HEK293 (cell line): ENCODE results near the gene KCNK3.

Experiments
- CTCF ChIA-PET: fragments of 350-600 bp; formaldehyde crosslinking; extraction: SDS; loops from one replicate; lab custom pipeline; 2021; ENCODE audit warnings: antibody characterized with exemption; lab: Yijun Ruan, JAX
- POLR2A ChIA-PET: fragments of 300-600 bp; formaldehyde crosslinking; extraction: SDS; loops from one replicate; lab custom pipeline; 2020; ENCODE audit warnings: antibody characterized with exemption, inconsistent platforms; lab: Yijun Ruan, JAX
- H3K27ac ChIP-seq: fragments of 200-500 bp; sonication (Bioruptor generic); 2 replicates; pipeline ENCODE4 v1.5.1; 2014; ENCODE audit warnings: low read depth, low read length, control low read depth, inconsistent platforms; ENCODE audit errors: extremely low read depth
- H3K36me3 ChIP-seq, 2 experiments: fragments of 200-500 bp in 1 of 2; sonication (Bioruptor generic) in 1 of 2; 1 replicate in 1 of 2; 2 replicates in 1 of 2; pipeline ENCODE4 v1.5.1; 2014 to 2017; ENCODE audit warnings: inconsistent platforms in 2 of 2, low read length in 2 of 2; ENCODE audit not compliant: control insufficient read depth in 2 of 2, insufficient read depth in 1 of 2
- H3K4me1 ChIP-seq: fragments of 200-500 bp; sonication (Bioruptor generic); 2 replicates; pipeline ENCODE4 v1.5.1; 2014; ENCODE audit warnings: mild to moderate bottlenecking, low read length, inconsistent platforms; ENCODE audit not compliant: control insufficient read depth, insufficient read depth
- H3K4me3 ChIP-seq: 2 replicates; pipeline ENCODE4 v1.5.1; 2011; ENCODE audit warnings: low read depth, mild to moderate bottlenecking, control low read depth, low read length, moderate library complexity
- H3K9me3 ChIP-seq: fragments of 200-500 bp; sonication (Bioruptor generic); 2 replicates; pipeline ENCODE4 v1.5.1; 2014; ENCODE audit warnings: low read depth, low read length, inconsistent platforms; ENCODE audit not compliant: control insufficient read depth, insufficient read depth
- ATF2 ChIP-seq: fragments of 450-650 bp; formaldehyde crosslinking; IDR thresholded peaks from 2 replicates; pipeline ENCODE4 v1.5.1; 2016; ENCODE audit warnings: missing biosample characterization, missing genetic modification characterization, low read depth
- GLIS1 ChIP-seq: fragments of 450-650 bp; formaldehyde crosslinking; IDR thresholded peaks from 2 replicates; pipeline ENCODE4 v1.5.1; 2016; ENCODE audit warnings: missing biosample characterization, missing genetic modification characterization
- MZF1 ChIP-seq: fragments of 450-650 bp; formaldehyde crosslinking; IDR thresholded peaks from 2 replicates; pipeline ENCODE4 v1.5.1; 2017; ENCODE audit warnings: missing biosample characterization, missing genetic modification characterization, borderline replicate concordance
- TRIM28 ChIP-seq: IDR thresholded peaks from 2 replicates; pipeline ENCODE4 v1.6.1; 2011; ENCODE audit warnings: low read length, control low read depth, borderline replicate concordance
- ZBTB17 ChIP-seq: fragments of 450-650 bp; formaldehyde crosslinking; IDR thresholded peaks from 2 replicates; pipeline ENCODE4 v1.5.1; 2016; ENCODE audit warnings: missing biosample characterization, missing genetic modification characterization
- ZBTB7A ChIP-seq: fragments of 450-650 bp; formaldehyde crosslinking; IDR thresholded peaks from 2 replicates; pipeline ENCODE4 v1.5.1; 2016; ENCODE audit warnings: low read depth, missing biosample characterization, missing genetic modification characterization
- ZFP37 ChIP-seq: fragments of 450-650 bp; formaldehyde crosslinking; IDR thresholded peaks from 2 replicates; pipeline ENCODE4 v1.5.1; 2016; ENCODE audit warnings: missing biosample characterization, missing genetic modification characterization
- ZFP41 ChIP-seq: fragments of 450-650 bp; formaldehyde crosslinking; IDR thresholded peaks from 2 replicates; pipeline ENCODE4 v1.5.1; 2016; ENCODE audit warnings: missing biosample characterization, missing genetic modification characterization, borderline replicate concordance
- ZNF433 ChIP-seq: fragments of 450-650 bp; formaldehyde crosslinking; IDR thresholded peaks from 2 replicates; pipeline ENCODE4 v1.5.1; 2016; ENCODE audit warnings: missing biosample characterization, missing genetic modification characterization, low read depth
- ZNF561 ChIP-seq: fragments of 450-650 bp; IDR thresholded peaks from 2 replicates; pipeline ENCODE4 v1.5.1; 2018; ENCODE audit warnings: missing biosample characterization, missing genetic modification characterization, borderline replicate concordance
- ZNF626 ChIP-seq: fragments of 450-650 bp; sonication (Bioruptor Pico); formaldehyde crosslinking; IDR thresholded peaks from 2 replicates; pipeline ENCODE4 v1.5.1; 2018; ENCODE audit warnings: missing biosample characterization, missing genetic modification characterization, inconsistent platforms
- ZNF660 ChIP-seq: fragments of 450-650 bp; IDR thresholded peaks from 2 replicates; pipeline ENCODE4 v1.5.1; 2018; ENCODE audit warnings: missing biosample characterization, mild to moderate bottlenecking, missing genetic modification characterization
- ZNF747 ChIP-seq: fragments of 450-650 bp; formaldehyde crosslinking; IDR thresholded peaks from 2 replicates; pipeline ENCODE4 v1.5.1; 2016; ENCODE audit warnings: missing biosample characterization, missing genetic modification characterization
- ZNF785 ChIP-seq: fragments of 450-650 bp; formaldehyde crosslinking; IDR thresholded peaks from 2 replicates; pipeline ENCODE4 v1.5.1; 2016; ENCODE audit warnings: missing biosample characterization, missing genetic modification characterization
- ZNF792 ChIP-seq: fragments of 450-650 bp; formaldehyde crosslinking; IDR thresholded peaks from 2 replicates; pipeline ENCODE4 v1.5.1; 2016; ENCODE audit warnings: missing biosample characterization, missing genetic modification characterization
- TF ChIP-seq, protein P1 (sequence below): fragments of 450-650 bp; formaldehyde crosslinking; IDR thresholded peaks from 2 replicates; pipeline ENCODE4 v1.5.1; 2017; ENCODE audit warnings: missing biosample characterization, missing genetic modification characterization
- TF ChIP-seq, protein P2 (sequence below): fragments of 450-650 bp; formaldehyde crosslinking; IDR thresholded peaks from 2 replicates; pipeline ENCODE4 v1.5.1; 2016; ENCODE audit warnings: missing biosample characterization, missing genetic modification characterization
- TF ChIP-seq, protein P3 (sequence below): fragments of 450-650 bp; formaldehyde crosslinking; IDR thresholded peaks from 2 replicates; pipeline ENCODE4 v1.5.1; 2017; ENCODE audit warnings: missing biosample characterization, mild to moderate bottlenecking, missing genetic modification characterization, moderate library complexity

Gene KCNK3

GRCh38 chr2:26735097-26735496, 42.6 kb downstream of the KCNK3 start (continued):
- TF ChIP-seq ATF2 (tag by site-specific recombination) (no peak), ZBTB17 (tag by site-specific recombination) (no peak), ZNF747 (tag by site-specific recombination) (no peak), ZNF660 (tag by site-specific recombination) (no peak), ZFP41 (tag by site-specific recombination) (no peak)
- TF ChIP-seq, all 188 proteins: peak for 0

DNA sequence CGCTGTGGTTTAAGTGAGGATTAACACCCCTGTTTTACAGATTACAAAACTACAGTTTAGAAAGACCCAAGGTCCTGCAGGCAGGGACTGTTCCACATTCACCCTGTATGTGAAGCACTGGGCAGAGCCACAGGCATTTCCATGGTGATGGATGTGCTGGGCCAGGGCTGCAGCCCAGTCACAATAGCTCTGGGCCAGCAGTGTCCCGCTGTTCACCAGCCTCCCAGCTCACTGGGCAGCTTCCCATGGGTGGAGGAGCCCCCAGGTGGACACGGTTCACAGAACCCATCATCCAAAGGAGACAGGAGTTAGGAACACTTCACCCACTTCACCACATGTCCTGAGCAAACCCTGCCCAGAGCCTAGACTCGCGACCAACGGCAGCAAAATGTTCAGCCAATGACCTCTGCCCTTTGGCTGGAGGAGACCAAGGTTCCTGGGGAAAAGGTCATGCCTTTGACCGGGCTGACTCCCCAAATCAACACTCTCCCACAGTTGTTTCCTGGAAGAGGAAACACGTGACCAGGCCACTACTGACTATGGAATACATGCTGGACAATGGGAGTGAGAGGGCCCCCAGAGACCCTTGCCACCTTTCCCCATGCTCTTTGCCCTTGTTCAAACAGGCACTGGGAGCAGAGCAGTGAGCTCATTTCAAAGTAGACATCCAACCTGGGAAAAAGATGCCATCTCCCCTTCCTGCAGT, 43.5 kb downstream of the KCNK3 start:
- CTCF ChIA-PET: interaction anchor here (0.7 to 1.5 kb wide), 3 partner anchors 9 to 32 kb away, joined by 3 read pairs; no protein-coding TSS in a partner anchor

More for the DNA sequence above, 43.5 kb downstream of the KCNK3 start:
- no peak overlapping the region for H3K27ac ChIP-seq
- H3K4me1 ChIP-seq: no peaks in the 10 kb centered on the region
- no peaks in the 10 kb centered on the region for H3K9me3 ChIP-seq
- POLR2A ChIA-PET: no interaction called here
- no peaks in the 10 kb centered on the region for H3K36me3 ChIP-seq
- TF ChIP-seq TRIM28: no peak
- TF ChIP-seq, protein P1, sequence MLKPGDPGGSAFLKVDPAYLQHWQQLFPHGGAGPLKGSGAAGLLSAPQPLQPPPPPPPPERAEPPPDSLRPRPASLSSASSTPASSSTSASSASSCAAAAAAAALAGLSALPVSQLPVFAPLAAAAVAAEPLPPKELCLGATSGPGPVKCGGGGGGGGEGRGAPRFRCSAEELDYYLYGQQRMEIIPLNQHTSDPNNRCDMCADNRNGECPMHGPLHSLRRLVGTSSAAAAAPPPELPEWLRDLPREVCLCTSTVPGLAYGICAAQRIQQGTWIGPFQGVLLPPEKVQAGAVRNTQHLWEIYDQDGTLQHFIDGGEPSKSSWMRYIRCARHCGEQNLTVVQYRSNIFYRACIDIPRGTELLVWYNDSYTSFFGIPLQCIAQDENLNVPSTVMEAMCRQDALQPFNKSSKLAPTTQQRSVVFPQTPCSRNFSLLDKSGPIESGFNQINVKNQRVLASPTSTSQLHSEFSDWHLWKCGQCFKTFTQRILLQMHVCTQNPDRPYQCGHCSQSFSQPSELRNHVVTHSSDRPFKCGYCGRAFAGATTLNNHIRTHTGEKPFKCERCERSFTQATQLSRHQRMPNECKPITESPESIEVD: no peak
- TF ChIP-seq ZNF785: no peak
- TF ChIP-seq GLIS1 (tag by site-specific recombination): no peak
- TF ChIP-seq ZNF792 (tag by site-specific recombination): no peak
- no peak for TF ChIP-seq ZNF561 (tag by site-specific recombination)
- TF ChIP-seq, protein P2, sequence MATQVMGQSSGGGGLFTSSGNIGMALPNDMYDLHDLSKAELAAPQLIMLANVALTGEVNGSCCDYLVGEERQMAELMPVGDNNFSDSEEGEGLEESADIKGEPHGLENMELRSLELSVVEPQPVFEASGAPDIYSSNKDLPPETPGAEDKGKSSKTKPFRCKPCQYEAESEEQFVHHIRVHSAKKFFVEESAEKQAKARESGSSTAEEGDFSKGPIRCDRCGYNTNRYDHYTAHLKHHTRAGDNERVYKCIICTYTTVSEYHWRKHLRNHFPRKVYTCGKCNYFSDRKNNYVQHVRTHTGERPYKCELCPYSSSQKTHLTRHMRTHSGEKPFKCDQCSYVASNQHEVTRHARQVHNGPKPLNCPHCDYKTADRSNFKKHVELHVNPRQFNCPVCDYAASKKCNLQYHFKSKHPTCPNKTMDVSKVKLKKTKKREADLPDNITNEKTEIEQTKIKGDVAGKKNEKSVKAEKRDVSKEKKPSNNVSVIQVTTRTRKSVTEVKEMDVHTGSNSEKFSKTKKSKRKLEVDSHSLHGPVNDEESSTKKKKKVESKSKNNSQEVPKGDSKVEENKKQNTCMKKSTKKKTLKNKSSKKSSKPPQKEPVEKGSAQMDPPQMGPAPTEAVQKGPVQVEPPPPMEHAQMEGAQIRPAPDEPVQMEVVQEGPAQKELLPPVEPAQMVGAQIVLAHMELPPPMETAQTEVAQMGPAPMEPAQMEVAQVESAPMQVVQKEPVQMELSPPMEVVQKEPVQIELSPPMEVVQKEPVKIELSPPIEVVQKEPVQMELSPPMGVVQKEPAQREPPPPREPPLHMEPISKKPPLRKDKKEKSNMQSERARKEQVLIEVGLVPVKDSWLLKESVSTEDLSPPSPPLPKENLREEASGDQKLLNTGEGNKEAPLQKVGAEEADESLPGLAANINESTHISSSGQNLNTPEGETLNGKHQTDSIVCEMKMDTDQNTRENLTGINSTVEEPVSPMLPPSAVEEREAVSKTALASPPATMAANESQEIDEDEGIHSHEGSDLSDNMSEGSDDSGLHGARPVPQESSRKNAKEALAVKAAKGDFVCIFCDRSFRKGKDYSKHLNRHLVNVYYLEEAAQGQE (tag by site-specific recombination): no peak
- no peak for TF ChIP-seq ZBTB7A (tag by site-specific recombination)
- TF ChIP-seq ZNF433 (tag by site-specific recombination): no peak
- no peak for TF ChIP-seq ZNF626 (tag by site-specific recombination)
- TF ChIP-seq, protein P3, sequence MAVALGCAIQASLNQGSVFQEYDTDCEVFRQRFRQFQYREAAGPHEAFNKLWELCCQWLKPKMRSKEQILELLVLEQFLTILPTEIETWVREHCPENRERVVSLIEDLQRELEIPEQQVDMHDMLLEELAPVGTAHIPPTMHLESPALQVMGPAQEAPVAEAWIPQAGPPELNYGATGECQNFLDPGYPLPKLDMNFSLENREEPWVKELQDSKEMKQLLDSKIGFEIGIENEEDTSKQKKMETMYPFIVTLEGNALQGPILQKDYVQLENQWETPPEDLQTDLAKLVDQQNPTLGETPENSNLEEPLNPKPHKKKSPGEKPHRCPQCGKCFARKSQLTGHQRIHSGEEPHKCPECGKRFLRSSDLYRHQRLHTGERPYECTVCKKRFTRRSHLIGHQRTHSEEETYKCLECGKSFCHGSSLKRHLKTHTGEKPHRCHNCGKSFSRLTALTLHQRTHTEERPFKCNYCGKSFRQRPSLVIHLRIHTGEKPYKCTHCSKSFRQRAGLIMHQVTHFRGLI (tag by site-specific recombination): no peak
- TF ChIP-seq ZFP37 (tag by site-specific recombination): no peak
- no peak for TF ChIP-seq MZF1 (tag by site-specific recombination)
- TF ChIP-seq, all 188 proteins: peak for 0
- no peak overlapping the region for H3K4me3 ChIP-seq
